Measurements from ENCODE around the gene FAM98B.

GRCh38 chr15:38522922-38523321 lies 69.0 kb downstream of the FAM98B start:
- TF ChIP-seq CREM (CRISPR knock-in tag; IDR thresholded peaks at IDR 0.05) (no peak), FOXP4 (CRISPR knock-in tag; IDR thresholded peaks at IDR 0.05) (no peak), CTCF (IDR thresholded peaks at IDR 0.05) (no peak), SMAD3 (CRISPR knock-in tag; IDR thresholded peaks at IDR 0.05; ENCODE audit: borderline replicate concordance) (no peak), TEAD4 (CRISPR knock-in tag; IDR thresholded peaks at IDR 0.05) (no peak), MAX (CRISPR knock-in tag; IDR thresholded peaks at IDR 0.05) (no peak)
